Epithelial cell of proximal tubule (primary cell): Measurements from ENCODE around the gene TMEM87B. TPM values are rescaled to one million over a fixed set of nuclear protein-coding genes. Genes with fewer than 3 reads are reported as not detected.
A peak's percentile ranks its signal among the peaks of the same experiment; 100 is the strongest.

Experiments
- DNase-seq: peaks from one replicate; pipeline ENCODE4 v3.0.0-alpha.2; 2011; ENCODE audit warnings: low read depth
- H3K4me3 ChIP-seq: 2 replicates; pipeline ENCODE4 v1.5.1; 2011; ENCODE audit warnings: low read depth, mild to moderate bottlenecking, low read length
- CTCF ChIP-seq: conservative IDR thresholded peaks from 2 replicates; pipeline ENCODE4 v1.5.1; 2012; ENCODE audit warnings: low read depth, mild to moderate bottlenecking, low read length
- total RNA-seq: library from RNA; depleted of rRNA; stranded (reverse); fragments of >200 nt; gene quantifications from 2 replicates; pipeline ENCODE4 v1.2.3, GENCODE V29; 2015

TMEM87B gene
- total RNA-seq, 1 donor from 2014 or later, result 20.8 TPM

GRCh38 chr2:112045446-112046014 lies 9.5 kb upstream of the TMEM87B start:
- TF ChIP-seq CTCF, result no peak
- DNase-seq, result no peak
- H3K4me3 ChIP-seq, result no peak overlapping the region

- no peak for TF ChIP-seq CTCF
- H3K4me3 ChIP-seq, result no peak overlapping the region
- no peak for DNase-seq
Measured at GRCh38 chr2:112046231-112046630, 8.8 kb upstream of the TMEM87B start.

- no peak for TF ChIP-seq CTCF
- H3K4me3 ChIP-seq, result no peak overlapping the region
- DNase-seq, result no peak
Measured at GRCh38 chr2:112047537-112048235, 7.4 kb upstream of the TMEM87B start.

- H3K4me3 ChIP-seq, result no peak overlapping the region
- TF ChIP-seq CTCF, result no peak
- DNase-seq, result no peak
Measured at GRCh38 chr2:112048236-112048592, 6.9 kb upstream of the TMEM87B start.

- no peak overlapping the region for H3K4me3 ChIP-seq
- TF ChIP-seq CTCF, result peak; percentile 82
- no peak for DNase-seq
Measured at GRCh38 chr2:112048887-112049286, 6.2 kb upstream of the TMEM87B start.

DNA sequence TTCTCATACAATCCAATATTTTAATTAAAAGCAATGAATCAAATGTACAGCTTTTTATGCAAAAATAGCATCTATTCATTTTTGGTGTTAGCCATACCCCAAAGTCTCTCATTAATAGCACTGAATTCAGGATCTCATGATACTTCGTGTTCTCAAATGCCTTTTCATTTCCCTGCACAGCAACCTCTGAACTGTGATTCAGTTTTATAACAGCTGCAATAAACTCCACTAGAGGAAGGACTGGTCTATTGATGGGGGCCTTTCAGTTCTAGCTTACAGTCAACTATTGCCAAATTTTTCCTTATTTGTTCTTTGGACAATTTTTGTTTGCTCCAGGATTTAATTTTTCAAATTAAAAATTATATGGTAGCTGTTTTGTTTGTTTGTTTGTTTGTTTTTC lies 4.8 kb upstream of the TMEM87B start:
- H3K4me3 ChIP-seq, result no peak overlapping the region
- no peak for TF ChIP-seq CTCF
- DNase-seq, result no peak
